Stimulated activated CD4-positive, alpha-beta T cell treated with anti-CD3 and anti-CD28 coated beads, Interleukin-12 subunit alpha, Interleukin-12 subunit beta, amount 100 ng/mL, for 4 hours (primary cell): ENCODE measurements around the gene HMOX1.

Experiments
- DNase-seq: peaks from one replicate; pipeline ENCODE4 v3.0.0-alpha.2; 2020

The HMOX1 gene

GRCh38 chr22:35380537-35381423, at the start of gene HMOX1:
Gene HMOX1 (plus strand): TSS chr22:35381096. CDS start chr22:35381174, 78 bp downstream.
- DNase-seq = peak; percentile 38

- no peak for DNase-seq
Observed at GRCh38 chr22:35332278-35332677, 48.6 kb upstream of the HMOX1 start.

DNA sequence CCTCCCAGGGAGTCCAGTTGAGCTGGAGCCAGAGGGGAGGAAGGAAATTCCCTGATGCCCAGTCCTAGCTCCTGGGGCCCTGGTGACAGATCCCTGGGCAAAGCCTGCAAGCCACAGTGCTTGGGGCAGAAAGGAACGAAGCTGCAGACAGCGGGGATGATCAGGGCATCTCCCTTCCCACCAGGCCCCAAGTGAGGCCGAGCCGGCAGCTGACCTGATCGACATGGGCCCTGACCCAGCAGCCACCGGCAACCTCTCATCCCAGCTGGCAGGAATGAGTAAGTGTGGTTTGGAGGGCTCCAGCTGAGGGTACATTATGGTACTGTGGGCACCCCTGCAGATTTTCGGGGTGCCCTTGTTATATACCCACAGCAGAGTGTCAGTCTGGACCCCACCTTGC, 47.7 kb upstream of the HMOX1 start:
- DNase-seq = no peak

GRCh38 chr22:35334004-35334403, 46.9 kb upstream of the HMOX1 start:
- peak; percentile 28 for DNase-seq

DNA sequence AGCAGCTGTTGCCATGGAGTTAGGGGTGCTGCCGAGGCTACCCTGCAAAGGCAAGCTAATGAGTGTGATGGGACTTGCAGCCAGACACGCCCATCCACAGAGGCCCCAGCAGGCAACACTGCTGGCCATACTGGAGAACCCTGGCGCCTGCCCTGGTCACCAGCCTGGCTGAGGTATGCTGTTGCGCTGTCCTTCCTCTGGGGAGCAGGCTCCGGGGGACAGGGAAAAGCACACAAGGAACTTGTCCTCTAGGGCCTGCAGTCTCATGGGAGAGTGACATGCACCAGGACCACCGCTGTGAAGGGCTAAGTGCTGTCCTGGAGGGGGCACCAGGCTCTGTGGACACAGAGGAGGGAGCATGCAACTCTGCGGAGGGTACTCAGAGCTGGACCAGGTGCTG, 45.4 kb upstream of the HMOX1 start:
- DNase-seq = no peak

DNA sequence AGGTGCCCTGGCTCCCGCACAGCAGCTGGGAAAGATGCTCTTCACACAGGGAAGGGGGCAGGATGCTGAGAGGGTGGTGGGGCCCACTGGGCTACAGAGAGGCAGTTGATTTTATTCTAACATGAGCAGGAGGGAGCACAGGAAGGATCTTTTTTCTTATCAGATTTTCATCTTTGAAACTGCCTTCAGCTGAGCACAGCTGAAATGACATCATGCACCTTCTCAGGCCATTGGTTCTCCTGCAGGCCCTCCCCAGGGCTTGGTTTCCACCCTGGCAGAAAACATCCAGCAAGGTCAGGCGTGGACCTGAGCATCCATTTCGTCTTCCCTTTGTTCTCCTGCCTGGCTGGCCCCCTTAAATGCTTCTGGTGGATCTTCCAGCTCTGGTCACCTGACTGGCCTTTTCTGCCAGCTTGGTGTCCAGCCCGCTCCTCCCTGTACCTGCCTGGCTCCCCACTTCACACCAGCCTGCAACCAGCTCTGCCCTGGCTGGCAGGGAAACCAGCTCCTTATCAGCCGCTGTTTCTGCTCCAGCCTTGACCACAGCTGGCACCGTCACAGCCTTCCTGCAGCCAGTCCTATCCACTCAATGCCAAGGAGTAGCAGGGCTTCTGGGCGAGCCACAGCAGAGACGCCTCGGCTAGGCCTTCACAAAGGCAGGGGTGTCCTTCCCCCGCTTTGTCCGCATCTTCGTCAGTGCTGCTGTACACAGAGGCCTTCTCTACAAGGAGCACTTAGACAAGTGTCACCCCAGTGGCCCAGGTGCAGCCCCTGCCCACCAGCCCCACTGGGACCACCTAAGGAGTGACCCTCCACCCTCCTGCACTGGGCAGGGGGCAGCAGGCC, 44.7 kb upstream of the HMOX1 start:
- DNase-seq = no peak

- DNase-seq = no peak
Observed at GRCh38 chr22:35337932-35338331, 43.0 kb upstream of the HMOX1 start.

DNA sequence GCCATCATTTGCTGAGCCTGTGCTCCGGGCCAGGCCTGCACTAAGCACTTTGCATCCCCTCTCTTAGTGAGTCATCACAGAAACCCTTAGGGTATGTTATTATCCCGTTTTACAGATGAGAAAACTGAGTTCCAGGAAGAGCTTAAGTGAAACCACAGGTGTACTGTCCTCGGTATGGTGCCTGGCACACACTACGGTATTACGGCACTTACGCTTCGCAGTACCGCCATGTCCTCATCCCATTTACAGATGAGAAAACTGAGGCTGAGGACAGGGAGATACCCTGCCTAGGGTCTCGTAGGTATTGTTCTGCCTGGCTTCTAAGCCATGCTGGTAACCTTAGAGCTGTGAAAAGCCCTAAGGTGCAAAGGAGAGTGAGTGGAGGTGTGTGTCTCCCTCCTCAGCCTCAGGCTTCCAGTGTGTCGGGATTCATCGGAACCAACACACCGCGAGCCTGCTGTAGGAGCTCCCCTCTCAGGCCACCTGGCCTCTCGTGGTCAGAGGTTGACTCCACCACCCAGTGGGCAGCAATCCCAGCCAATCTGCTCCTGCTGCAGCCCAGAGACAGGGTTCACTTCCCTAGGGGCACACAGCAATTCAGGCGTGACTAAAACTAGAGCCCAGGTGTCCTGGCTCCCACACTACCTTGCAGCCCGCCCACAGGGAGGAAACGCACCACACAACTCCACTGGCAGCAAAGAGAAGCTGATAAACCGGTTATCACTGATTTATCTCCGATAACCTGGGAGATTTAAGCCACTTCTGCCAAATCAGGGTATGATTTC, 39.6 kb upstream of the HMOX1 start:
- DNase-seq = no peak

GRCh38 chr22:35342390-35342789, 38.5 kb upstream of the HMOX1 start:
- DNase-seq = no peak

- DNase-seq = no peak
Observed at GRCh38 chr22:35343664-35344550, 37.0 kb upstream of the HMOX1 start.

DNA sequence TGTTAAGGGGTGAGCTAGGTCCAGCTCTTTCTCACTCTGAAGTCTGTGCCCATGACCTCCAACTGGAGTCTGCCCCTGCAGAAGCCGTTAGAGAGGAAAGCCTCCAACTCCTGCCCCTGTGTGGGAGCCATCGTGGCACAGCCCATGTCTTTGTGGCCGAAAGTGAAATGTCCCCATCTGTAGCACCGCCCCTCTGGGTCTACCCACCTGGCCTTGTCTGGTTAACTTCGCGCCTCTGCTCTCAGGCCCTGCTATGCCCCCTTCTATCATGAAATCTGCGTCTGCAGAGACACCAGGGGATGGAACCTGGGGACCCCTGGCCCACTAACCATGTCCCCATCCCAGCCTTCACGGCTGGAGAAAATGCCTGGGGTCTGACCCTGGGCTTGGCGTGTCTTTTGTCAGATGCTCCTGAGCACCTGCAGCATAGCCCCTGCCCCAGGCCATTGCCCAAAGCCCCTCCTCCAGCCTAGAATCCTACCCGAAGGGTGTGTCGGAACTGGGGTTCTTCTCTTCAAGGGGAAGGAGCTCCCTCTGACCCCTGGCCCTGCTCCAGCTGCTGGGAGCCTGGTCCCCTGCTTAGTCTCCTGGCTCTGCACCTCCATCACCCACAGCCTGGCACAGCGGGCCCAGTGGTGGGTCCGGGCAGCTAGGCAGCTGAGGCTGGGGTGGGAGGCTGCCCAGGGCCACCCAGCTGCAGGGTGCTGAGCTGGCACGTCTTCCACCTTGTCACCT, 35.8 kb upstream of the HMOX1 start:
- no peak for DNase-seq

- no peak for DNase-seq
Observed at GRCh38 chr22:35345808-35346505, 34.9 kb upstream of the HMOX1 start.

DNA sequence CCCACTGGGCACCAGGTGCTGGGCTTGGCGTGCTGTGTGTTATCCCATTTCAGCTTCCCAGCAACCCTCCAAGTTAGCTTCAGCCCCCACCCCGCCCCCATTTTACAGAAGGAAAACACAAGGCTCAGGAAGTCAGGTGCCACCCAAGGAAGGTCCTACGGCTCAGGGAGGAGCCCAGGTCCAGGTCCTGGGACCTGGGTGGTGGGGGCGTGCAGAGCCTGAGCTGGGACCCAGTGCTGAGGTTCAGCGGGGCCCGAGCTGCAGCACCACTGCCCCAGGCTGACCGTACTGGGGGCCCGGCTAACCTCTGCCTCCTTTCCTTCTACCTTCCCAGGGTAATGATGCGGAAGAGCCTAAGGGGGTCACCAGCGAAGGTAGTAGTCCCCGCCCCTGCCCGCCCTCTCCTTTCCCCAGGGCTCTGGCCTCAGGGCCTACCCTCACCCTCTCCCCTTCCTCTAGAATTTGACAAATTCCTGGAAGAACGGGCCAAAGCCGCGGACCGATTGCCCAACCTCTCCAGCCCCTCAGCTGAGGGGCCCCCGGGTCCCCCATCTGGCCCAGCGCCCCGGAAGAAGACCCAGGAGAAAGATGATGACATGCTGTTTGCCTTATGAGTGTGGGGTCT, 34.2 kb upstream of the HMOX1 start:
- no peak for DNase-seq

DNA sequence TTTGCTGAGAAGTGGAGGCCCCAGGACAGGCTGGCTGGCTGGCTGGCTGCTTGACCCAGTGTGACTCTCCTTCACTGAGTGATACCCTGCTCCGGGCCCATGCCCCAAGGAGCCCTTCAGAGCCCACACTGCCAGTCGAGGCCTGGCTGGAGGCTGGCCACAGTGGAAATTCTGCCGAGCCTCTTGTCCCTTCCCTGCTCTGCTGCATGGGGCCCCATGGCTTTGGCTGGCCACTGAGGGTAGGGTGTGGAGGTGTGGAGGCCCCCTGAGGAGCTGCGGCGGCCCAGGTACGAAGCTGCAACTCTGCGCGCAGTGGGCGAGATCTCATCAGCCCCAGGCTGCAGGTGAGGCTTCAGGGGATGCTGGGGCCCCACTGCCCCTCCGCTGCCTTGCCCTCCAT, 33.4 kb upstream of the HMOX1 start:
- DNase-seq = no peak

DNA sequence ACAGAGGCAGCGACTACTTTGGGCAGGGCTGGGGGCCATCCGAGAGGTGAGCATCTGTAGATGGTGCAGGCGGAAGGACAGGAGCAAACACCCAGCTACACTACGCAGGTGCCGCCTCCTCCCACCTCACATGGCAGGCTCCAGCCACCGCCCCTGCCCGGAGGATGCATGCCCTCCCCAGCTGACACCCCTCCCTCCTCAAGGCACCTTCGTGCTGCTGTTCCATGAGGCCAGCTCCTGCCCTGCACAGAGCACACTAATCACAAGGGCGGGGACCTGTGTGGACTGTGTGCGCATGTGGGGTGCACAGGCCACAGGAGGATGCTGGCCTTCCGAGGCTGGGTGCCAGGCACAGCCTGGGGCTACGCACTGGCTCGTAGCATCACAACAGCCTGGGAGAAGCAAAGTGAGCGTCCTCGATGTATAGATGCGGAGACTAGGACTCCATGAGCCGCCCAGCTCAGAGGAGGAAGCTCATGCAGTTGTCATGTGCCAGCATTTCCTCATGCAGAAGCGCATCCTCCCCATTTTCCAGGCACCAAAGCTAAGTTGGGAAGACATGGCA, 32.8 kb upstream of the HMOX1 start:
- no peak for DNase-seq

- no peak for DNase-seq
Observed at GRCh38 chr22:35348703-35349102, 32.2 kb upstream of the HMOX1 start.

DNA sequence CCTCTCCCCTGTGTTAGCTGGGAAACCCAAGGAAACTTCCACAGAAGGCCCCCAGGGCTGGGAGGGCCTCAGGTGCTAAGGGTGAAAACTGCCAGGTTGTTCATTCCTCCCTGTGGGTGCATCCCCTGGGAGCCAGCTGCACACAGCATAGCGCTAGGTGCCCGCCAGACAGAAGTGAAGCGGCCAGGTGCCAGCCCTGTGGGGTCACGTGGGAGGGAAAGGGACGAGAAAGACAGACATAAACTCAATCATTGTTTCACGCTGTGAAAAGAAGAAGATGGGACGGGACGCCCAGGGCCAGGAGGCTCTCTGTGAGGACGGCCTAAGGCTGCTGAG, 31.6 kb upstream of the HMOX1 start:
- no peak for DNase-seq

- no peak for DNase-seq
Observed at GRCh38 chr22:35349704-35350538, 31.0 kb upstream of the HMOX1 start.
